ENCODE measurements around the gene TSSK3.

GRCh38 chr1:32394890-32395432, 32.6 kb downstream of the TSSK3 start:
- TF ChIP-seq CTCF (IDR thresholded peaks at IDR 0.05) = no peak
- no peak for TF ChIP-seq POLR2A (IDR thresholded peaks at IDR 0.05)

Measured in vagina (tissue), 2 donors.